Fibroblast of skin of scalp (primary cell): Measurements from ENCODE around the gene CRYL1.

ENCODE experiments used
- DNase-seq: peaks from one replicate; pipeline ENCODE4 v3.0.0-alpha.2; 2013

Gene CRYL1

GRCh38 chr13:20395061-20395916 lies 130.4 kb downstream of the CRYL1 start:
- no peak for DNase-seq

- no peak for DNase-seq
Measured at GRCh38 chr13:20394506-20394905, 131.2 kb downstream of the CRYL1 start.

GRCh38 chr13:20394169-20394501 lies 131.5 kb downstream of the CRYL1 start:
- no peak for DNase-seq

- no peak for DNase-seq
Measured at GRCh38 chr13:20393273-20394168, 132.1 kb downstream of the CRYL1 start.

DNA sequence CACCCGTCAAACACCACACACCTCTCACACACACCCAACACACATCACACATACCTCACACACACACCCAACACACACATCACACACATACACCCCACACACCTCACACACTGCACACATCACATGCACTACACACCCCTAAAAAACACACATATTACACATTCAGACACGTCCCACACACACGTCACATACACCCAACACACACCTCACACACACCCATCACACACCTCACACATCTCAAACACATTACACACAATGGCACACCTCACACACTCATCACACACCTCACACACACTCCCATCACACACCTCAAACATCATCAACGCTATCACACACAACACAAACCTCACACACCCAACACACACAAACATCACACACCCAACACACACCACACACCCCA lies 133.1 kb downstream of the CRYL1 start:
- no peak for DNase-seq

GRCh38 chr13:20391597-20392452 lies 133.8 kb downstream of the CRYL1 start:
- DNase-seq, result no peak

GRCh38 chr13:20390526-20391175 lies 135.0 kb downstream of the CRYL1 start:
- peak; percentile 13 for DNase-seq

DNA sequence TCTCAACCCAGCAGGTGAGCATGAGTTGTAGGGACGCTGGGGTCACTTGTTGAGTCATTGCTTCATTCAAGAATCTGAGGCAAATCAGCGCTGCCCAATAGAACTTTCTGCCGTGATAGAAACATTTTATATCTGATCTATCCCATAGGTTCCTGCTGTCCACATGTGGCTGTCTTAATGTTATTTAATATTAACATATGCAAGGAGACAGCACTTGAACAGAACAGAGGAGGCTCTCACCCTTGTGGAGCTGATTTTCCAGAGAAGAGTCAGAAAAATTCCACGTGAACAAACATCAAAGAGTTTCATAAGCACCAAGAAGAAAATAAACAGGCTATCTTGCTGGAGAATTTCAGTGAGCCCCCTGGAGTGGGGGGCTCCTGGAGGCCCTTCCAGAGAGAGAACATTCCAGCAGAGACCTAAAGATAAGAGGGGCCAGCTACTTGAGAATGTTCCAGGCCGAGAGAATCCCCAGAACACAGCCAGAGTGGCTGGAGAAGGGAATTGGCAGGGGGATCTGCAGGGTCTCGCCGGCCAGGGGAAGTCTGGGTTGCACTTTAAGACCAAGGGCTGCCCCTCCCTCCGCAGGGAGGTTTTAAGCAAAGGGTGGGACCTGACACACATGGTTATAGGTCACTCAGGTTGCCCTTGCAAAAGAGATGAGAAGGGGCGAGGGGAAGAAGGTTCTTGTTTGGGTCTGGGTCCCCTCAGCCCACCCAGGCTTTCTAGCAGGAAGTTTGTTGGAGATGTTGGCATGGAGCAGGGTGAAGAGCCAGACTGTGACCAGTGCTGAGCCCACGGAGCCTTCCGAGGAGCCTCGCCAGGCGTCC lies 135.7 kb downstream of the CRYL1 start:
- DNase-seq, result no peak

GRCh38 chr13:20388184-20388583 lies 137.5 kb downstream of the CRYL1 start:
- no peak for DNase-seq

- DNase-seq, result peak; percentile 13
Measured at GRCh38 chr13:20387441-20387971, 138.2 kb downstream of the CRYL1 start.

DNA sequence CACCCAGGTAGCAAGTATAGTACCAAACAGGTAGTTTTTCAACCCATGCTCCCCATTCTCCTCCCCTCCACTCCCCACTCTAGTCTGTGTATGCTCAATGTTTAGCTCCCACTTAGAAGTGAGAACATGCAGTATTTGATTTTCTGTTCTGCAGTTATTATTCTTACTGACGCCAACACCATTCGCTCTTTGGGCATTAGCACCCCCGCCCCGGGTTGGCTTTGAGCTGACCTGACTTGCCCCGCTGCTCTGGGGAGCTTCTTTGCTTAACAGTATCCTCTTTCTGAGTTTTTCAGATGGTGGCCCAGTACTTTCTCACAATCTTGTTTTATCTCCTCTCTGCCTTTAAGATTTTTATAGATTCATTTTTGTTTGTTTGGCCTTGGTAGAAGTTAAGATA lies 138.7 kb downstream of the CRYL1 start:
- DNase-seq, result no peak

GRCh38 chr13:20383058-20383457 lies 142.6 kb downstream of the CRYL1 start:
- DNase-seq, result no peak

DNA sequence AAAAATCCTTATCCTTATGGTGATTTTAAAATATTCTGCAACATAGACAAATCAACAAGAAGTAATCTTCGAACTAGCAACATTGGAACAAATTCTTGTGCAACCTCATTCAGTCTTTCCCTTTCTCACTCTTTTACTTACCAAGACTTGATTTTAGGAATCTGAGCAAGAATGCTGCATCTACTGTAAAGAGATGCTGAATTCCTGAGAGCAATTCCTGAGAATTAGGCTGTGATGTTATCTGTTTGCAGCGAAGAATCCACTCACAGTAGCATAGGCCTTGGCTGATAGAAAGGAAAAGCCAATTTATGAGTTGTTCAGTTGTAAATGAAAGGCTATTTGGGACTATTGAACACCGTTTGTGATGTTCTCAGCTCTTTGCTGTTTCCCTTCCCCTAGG lies 144.3 kb downstream of the CRYL1 start:
- DNase-seq, result no peak

DNA sequence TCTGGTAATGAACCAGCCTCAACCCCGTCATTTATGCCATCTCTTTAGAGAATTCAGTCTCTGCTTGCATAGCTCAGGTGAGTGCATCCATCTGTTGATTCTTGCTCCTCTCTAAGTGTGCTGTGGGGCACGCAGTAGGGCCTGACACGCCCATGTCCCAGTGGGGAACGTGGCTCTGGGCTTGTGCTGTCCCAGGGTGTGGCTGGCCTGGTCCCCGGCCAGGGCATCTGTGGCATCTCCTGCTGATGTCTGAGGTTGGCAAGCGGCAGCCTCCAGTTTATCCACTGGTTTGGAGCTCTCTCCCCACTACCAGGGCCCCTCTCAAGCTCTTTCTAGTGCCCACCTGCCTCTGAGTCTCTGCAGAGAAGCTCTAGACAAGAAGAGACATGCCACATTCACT lies 146.9 kb downstream of the CRYL1 start:
- no peak for DNase-seq

DNA sequence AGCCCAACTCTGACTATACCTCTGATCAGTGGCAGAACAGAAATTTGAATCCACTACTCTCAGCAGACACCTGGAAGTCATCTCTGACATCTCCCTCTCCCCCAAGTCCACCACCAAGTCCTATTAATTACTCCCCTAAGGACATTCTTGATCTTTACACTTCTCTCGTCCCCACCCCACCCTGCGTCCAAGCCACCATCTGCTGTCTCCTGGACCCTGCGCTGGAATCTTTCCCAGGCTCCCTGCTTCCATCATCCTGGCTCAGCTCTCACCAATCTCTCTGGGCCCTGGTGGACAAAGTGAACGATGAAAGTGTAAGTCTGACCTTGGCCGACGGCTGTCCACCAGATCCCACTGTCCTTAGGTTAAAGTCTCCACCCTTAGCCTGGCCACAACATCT lies 147.9 kb downstream of the CRYL1 start:
- DNase-seq, result no peak

DNA sequence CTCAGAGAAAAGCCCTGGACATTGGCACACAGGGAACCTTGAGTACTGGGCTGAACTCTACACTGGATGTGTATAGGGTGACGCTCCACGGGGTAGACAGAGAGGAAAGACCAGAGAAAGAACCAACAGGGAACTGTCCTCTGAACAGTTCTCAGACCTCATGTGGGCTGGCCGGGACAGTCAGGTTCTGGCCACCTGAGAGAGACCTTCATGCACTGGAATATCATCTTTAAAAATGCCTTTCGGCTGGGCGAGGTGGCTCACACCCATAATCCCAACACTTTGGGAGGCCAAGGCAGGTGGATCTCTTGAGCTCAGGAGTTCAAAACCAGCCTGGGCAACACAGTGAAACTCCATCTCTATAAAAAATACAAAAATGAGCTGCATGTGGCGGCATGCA lies 149.8 kb downstream of the CRYL1 start:
- no peak for DNase-seq

DNA sequence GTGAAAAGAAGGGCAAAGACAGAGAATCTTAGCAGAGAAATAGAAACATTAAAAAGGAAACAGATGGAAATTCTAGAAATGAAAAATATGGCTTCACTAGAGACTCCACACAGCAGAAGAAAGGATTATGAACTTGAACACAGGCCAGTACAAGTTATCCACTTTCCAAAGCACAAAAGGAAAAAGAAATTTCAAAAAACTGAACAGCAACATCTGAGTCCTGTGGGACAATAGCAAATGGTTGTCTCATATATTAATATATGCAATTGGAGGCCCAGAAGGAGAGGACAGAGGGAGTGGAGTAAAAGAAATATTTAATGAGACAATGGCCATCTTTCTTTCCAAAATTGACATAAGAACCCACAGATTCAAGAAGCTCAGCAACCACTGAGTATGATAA lies 151.8 kb downstream of the CRYL1 start:
- no peak for DNase-seq

GRCh38 chr13:20371825-20372224 lies 153.8 kb downstream of the CRYL1 start:
- no peak for DNase-seq

- no peak for DNase-seq
Measured at GRCh38 chr13:20370815-20371421, 154.7 kb downstream of the CRYL1 start.

DNA sequence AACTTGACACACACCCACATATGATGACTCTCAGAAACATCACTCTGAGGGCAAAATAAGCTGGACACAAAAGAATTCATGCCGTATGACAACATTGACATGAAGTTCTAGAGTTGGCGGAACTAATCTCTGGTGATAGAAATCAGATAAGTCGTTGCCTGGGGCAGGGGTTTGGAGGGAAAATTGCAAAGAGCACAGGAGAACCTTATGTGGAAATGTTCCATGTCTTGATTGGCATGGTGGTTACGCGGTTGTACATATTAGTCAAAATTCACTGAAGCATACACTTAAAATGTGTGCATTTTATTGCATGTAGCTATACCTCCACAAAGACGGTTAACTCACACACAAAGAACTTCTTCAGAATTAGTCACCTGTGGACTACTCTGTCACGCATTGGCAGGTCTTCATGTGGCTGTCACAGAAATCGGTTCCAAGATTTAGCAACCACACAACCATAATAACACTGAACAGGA lies 155.7 kb downstream of the CRYL1 start:
- DNase-seq, result no peak

- DNase-seq, result no peak
Measured at GRCh38 chr13:20366056-20366455, 159.6 kb downstream of the CRYL1 start.
